H9 (cell line): Measurements from ENCODE around the gene ADRB1. TPM values are rescaled to one million over a fixed set of nuclear protein-coding genes. Genes with fewer than 3 reads are reported as not detected.

Source experiments
- DNase-seq: peaks from one replicate; pipeline ENCODE4 v3.0.0-alpha.2; 2017
- H2AFZ ChIP-seq: one replicate; pipeline ENCODE4 v1.6.1; 2013; ENCODE audit warnings: mild to moderate bottlenecking, low read length, control low read depth, moderate library complexity
- H2AK5ac ChIP-seq: 2 replicates; pipeline ENCODE4 v1.6.1; 2013; ENCODE audit warnings: low read length, control low read depth, mixed read lengths; ENCODE audit not compliant: insufficient read length
- H2BK120ac ChIP-seq: one replicate; pipeline ENCODE4 v1.6.1; 2013; ENCODE audit warnings: low read depth, mild to moderate bottlenecking, low read length, control low read depth, inconsistent platforms; ENCODE audit not compliant: poor library complexity, severe bottlenecking
- H2BK12ac ChIP-seq: 2 replicates; pipeline ENCODE4 v1.6.1; 2013; ENCODE audit warnings: low read length, control low read depth, mixed read lengths, low read depth; ENCODE audit not compliant: insufficient read length
- H2BK15ac ChIP-seq: 2 replicates; pipeline ENCODE4 v1.6.1; 2013; ENCODE audit warnings: low read depth, low read length, control low read depth
- H2BK20ac ChIP-seq: one replicate; pipeline ENCODE4 v1.6.1; 2013; ENCODE audit warnings: low read depth, mild to moderate bottlenecking, low read length, control low read depth, inconsistent platforms; ENCODE audit not compliant: poor library complexity, severe bottlenecking
- H2BK5ac ChIP-seq: 2 replicates; pipeline ENCODE4 v1.6.1; 2013; ENCODE audit warnings: low read length, control low read depth, mixed read lengths; ENCODE audit not compliant: insufficient read length
- H3K14ac ChIP-seq: 2 replicates; pipeline ENCODE4 v1.6.1; 2013; ENCODE audit warnings: low read length, control low read depth; ENCODE audit not compliant: insufficient read depth
- H3K18ac ChIP-seq: 2 replicates; pipeline ENCODE4 v1.6.1; 2013; ENCODE audit warnings: low read depth, mild to moderate bottlenecking, mixed read lengths, low read length, control low read depth; ENCODE audit not compliant: insufficient read length
- H3K23ac ChIP-seq: 2 replicates; pipeline ENCODE4 v1.6.1; 2013; ENCODE audit warnings: low read length, control low read depth, mixed read lengths, low read depth; ENCODE audit not compliant: insufficient read length
- H3K23me2 ChIP-seq: 2 replicates; pipeline ENCODE4 v1.6.1; 2013; ENCODE audit warnings: low read depth, mild to moderate bottlenecking, mixed read lengths, low read length, control low read depth; ENCODE audit not compliant: insufficient read length, poor library complexity, severe bottlenecking
- H3K27ac ChIP-seq: 2 replicates; pipeline ENCODE4 v1.5.1; 2013; ENCODE audit warnings: low read length, control low read depth, mixed read lengths, low read depth; ENCODE audit not compliant: insufficient read length
- H3K27me3 ChIP-seq: 2 replicates; pipeline ENCODE4 v1.6.1; 2013; ENCODE audit warnings: low read length, control low read depth, inconsistent platforms; ENCODE audit not compliant: insufficient read depth
- H3K4ac ChIP-seq: 2 replicates; pipeline ENCODE4 v1.6.1; 2013; ENCODE audit warnings: low read depth, mild to moderate bottlenecking, control low read depth, inconsistent platforms, low read length, moderate library complexity
- H3K4me1 ChIP-seq: 2 replicates; pipeline ENCODE4 v1.6.1; 2013; ENCODE audit warnings: low read length, control low read depth, inconsistent platforms; ENCODE audit not compliant: insufficient read depth
- H3K4me2 ChIP-seq: 2 replicates; pipeline ENCODE4 v1.6.1; 2013; ENCODE audit warnings: low read length, control low read depth, mixed read lengths; ENCODE audit not compliant: insufficient read length, insufficient read depth
- H3K56ac ChIP-seq: 2 replicates; pipeline ENCODE4 v1.6.1; 2013; ENCODE audit warnings: low read depth, mild to moderate bottlenecking, mixed read lengths, low read length, control low read depth; ENCODE audit not compliant: insufficient read length
- H3K79me1 ChIP-seq: 2 replicates; pipeline ENCODE4 v1.6.1; 2013; ENCODE audit warnings: low read depth, mild to moderate bottlenecking, moderate library complexity, low read length, control low read depth, inconsistent platforms; ENCODE audit not compliant: insufficient read depth, poor library complexity, severe bottlenecking
- H3K79me2 ChIP-seq: 2 replicates; pipeline ENCODE4 v1.6.1; 2013; ENCODE audit warnings: low read length, control low read depth, inconsistent platforms; ENCODE audit not compliant: insufficient read depth
- H3K9ac ChIP-seq: 2 replicates; pipeline ENCODE4 v1.6.1; 2013; ENCODE audit warnings: low read length, control low read depth, mixed read lengths; ENCODE audit not compliant: insufficient read length; ENCODE audit errors: extremely low read depth
- H3K9me3 ChIP-seq: one replicate; pipeline ENCODE4 v1.6.1; 2013; ENCODE audit warnings: low read depth, low read length, inconsistent platforms; ENCODE audit not compliant: control insufficient read depth
- H3T11ph ChIP-seq: one replicate; pipeline ENCODE4 v1.6.1; 2013; ENCODE audit warnings: mild to moderate bottlenecking, low read length, control low read depth, inconsistent platforms
- H4K20me1 ChIP-seq: one replicate; pipeline ENCODE4 v1.6.1; 2013; ENCODE audit not compliant: control insufficient read depth, insufficient read length, insufficient read depth
- H4K5ac ChIP-seq: 2 replicates; pipeline ENCODE4 v1.6.1; 2013; ENCODE audit warnings: low read depth, mild to moderate bottlenecking, mixed read lengths, low read length, control low read depth; ENCODE audit not compliant: insufficient read length
- H4K8ac ChIP-seq: replicated peaks from 2 replicates; pipeline ENCODE4 v1.6.1; 2013; ENCODE audit warnings: low read length, control low read depth, mixed read lengths, low read depth; ENCODE audit not compliant: insufficient read length
- H4K91ac ChIP-seq: 2 replicates; pipeline ENCODE4 v1.6.1; 2013; ENCODE audit warnings: low read depth, mild to moderate bottlenecking, moderate library complexity, mixed read lengths, low read length, control low read depth; ENCODE audit not compliant: insufficient read length
- H3K27ac Mint-ChIP-seq, 3 experiments: 2 replicates in 2 of 3; 3 replicates in 1 of 3; pipeline ENCODE4 v1.8.0; 2020 to 2021; ENCODE audit warnings: mixed read lengths in 3 of 3, mild to moderate bottlenecking in 1 of 3, moderate library complexity in 1 of 3
- H3K27me3 Mint-ChIP-seq: 2 replicates; pipeline ENCODE4 v1.8.0; 2021; ENCODE audit warnings: low read depth, mild to moderate bottlenecking, moderate library complexity, mixed read lengths
- H3K36me3 Mint-ChIP-seq, 3 experiments: 2 replicates in 2 of 3; 3 replicates in 1 of 3; pipeline ENCODE4 v1.8.0; 2020 to 2021; ENCODE audit warnings: low read depth in 3 of 3, mixed read lengths in 3 of 3; ENCODE audit not compliant: insufficient read depth in 1 of 3
- H3K4me1 Mint-ChIP-seq, 2 experiments: 2 replicates each; pipeline ENCODE4 v1.8.0; 2020; ENCODE audit warnings: mixed read lengths in 2 of 2
- H3K4me3 Mint-ChIP-seq, 2 experiments: 2 replicates in 1 of 2; 3 replicates in 1 of 2; pipeline ENCODE4 v1.8.0; 2020 to 2021; ENCODE audit warnings: mild to moderate bottlenecking in 2 of 2, mixed read lengths in 2 of 2, moderate library complexity in 1 of 2
- H3K9me3 Mint-ChIP-seq, 2 experiments: 2 replicates in 1 of 2; 3 replicates in 1 of 2; pipeline ENCODE4 v1.8.0; 2020; ENCODE audit warnings: mild to moderate bottlenecking in 2 of 2, mixed read lengths in 2 of 2, moderate library complexity in 1 of 2
- CTCF ChIP-seq: fragments of 200-600 bp; sonication (generic); conservative IDR thresholded peaks from 3 replicates; pipeline ENCODE4 v1.8.0; 2021; ENCODE audit warnings: antibody characterized with exemption, mild to moderate bottlenecking
- WGBS: extraction: QIAGEN DNeasy Blood & Tissue Kit; methylation state at CpG from one replicate; pipeline ENCODE4 v1.1.7; 2013; ENCODE audit warnings: missing lambda C conversion rate, low lambda C conversion rate, mixed read lengths; ENCODE audit not compliant: insufficient read length; ENCODE audit errors: extremely low coverage; 5-methylcytosine and 5-hydroxymethylcytosine counted together
- total RNA-seq: library from RNA; stranded (reverse); gene quantifications from 2 replicates; pipeline ENCODE4 v1.2.1, GENCODE V29; 2021

Gene ADRB1
- total RNA-seq, 1 experiment from 2014 or later, result 0.13 TPM

DNA sequence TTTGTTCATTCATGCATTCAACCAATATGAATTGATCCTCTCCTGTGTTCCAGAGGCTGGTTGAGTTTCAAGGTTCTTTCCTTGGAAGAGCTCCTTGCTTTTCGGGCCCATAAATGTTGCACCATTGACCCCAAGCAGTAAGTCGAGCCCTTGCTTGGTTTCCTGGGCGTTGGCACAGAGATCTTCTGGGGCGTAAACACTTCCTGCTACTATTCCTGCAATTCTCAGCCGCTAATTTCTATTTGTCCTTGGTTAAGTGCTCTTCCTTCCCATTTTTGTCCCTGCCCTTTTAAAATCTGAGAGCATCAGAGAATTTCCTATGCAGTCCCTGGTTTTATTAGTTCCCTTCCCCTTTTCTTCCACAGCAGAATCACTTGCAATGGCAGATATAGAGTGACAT is 44.1 kb upstream of the ADRB1 start:
- H3T11ph ChIP-seq, result no peak overlapping the region
- H4K5ac ChIP-seq, result no peak overlapping the region
- H2BK20ac ChIP-seq, result no peak overlapping the region
- H3K27me3 ChIP-seq, result no peaks in the 10 kb centered on the region
- no peak overlapping the region for H2AFZ ChIP-seq
- H3K23me2 ChIP-seq, result no peaks in the 10 kb centered on the region
- H3K23ac ChIP-seq, result no peak overlapping the region
- Mint-ChIP-seq H3K4me3 (no peak overlapping the region), H3K27ac (no peak overlapping the region), H3K36me3 (no peaks in the 10 kb centered on the region), H3K9me3 (no peaks in the 10 kb centered on the region), H3K27me3 (peaks cover 3% of the 10 kb centered on the region), H3K4me1 (peaks cover 9 to 15% of the 10 kb centered on the region in 2 experiments)
- H3K79me2 ChIP-seq, result no peaks in the 10 kb centered on the region
- no peak overlapping the region for H2BK5ac ChIP-seq
- DNase-seq, result no peak
- no peak overlapping the region for H3K4me2 ChIP-seq
- H3K14ac ChIP-seq, result no peak overlapping the region
- no peaks in the 10 kb centered on the region for H3K79me1 ChIP-seq
- H3K27ac ChIP-seq, result no peak overlapping the region
- no peak overlapping the region for H3K18ac ChIP-seq
- no peak overlapping the region for H2BK120ac ChIP-seq
- no peak overlapping the region for H4K8ac ChIP-seq
- H3K4me1 ChIP-seq, result no peaks in the 10 kb centered on the region
- H3K56ac ChIP-seq, result no peak overlapping the region
- H2BK15ac ChIP-seq, result no peak overlapping the region
- H4K20me1 ChIP-seq, result no peaks in the 10 kb centered on the region
- no peak overlapping the region for H3K4ac ChIP-seq
- H2AK5ac ChIP-seq, result no peak overlapping the region
- no peak overlapping the region for H2BK12ac ChIP-seq
- no CpG with 5 or more reads among the region's 5 CpGs for WGBS
- no peak overlapping the region for H4K91ac ChIP-seq
- no peaks in the 10 kb centered on the region for H3K9me3 ChIP-seq
- H3K9ac ChIP-seq, result no peak overlapping the region
- no peak for TF ChIP-seq CTCF
